Activated CD4-positive, alpha-beta T cell treated with anti-CD3 and anti-CD28 coated beads, Interleukin-2, amount 50 U/mL, for 24 hours (primary cell): Measurements from ENCODE around the gene SETD1B.
"Not testable (repeated sequence)": the region's sequence is repeated elsewhere in the genome, so short reads cannot be mapped to it uniquely, and the experiment has no call there.

ENCODE experiments used
- DNase-seq, 2 donors: peaks; one replicate each; pipeline ENCODE4 v3.0.0-alpha.2; 2020; ENCODE audit warnings: low read depth in 1 of 2, low spot score in 1 of 2

The SETD1B gene

GRCh38 chr12:121852392-121852791 is 48.6 kb downstream of the SETD1B start:
- DNase-seq = not testable (repeated sequence)

- no peak for DNase-seq
These were observed 53.8 kb downstream of the SETD1B start for GRCh38 chr12:121857322-121858246.

GRCh38 chr12:121858318-121858661 is 54.5 kb downstream of the SETD1B start:
- no peak for DNase-seq

GRCh38 chr12:121858662-121859572 is 55.1 kb downstream of the SETD1B start, which contains the start of gene HPD:
TSS of gene HPD (minus strand) at chr12:121858859. CDS start at chr12:121858823, 36 bp downstream.
- DNase-seq = no peak

- no peak for DNase-seq
These were observed 56.4 kb downstream of the SETD1B start for GRCh38 chr12:121860257-121860656.

- DNase-seq = not testable (repeated sequence)
These were observed 56.9 kb downstream of the SETD1B start for GRCh38 chr12:121860699-121861098.

- DNase-seq = no peak
These were observed 57.9 kb downstream of the SETD1B start for GRCh38 chr12:121861636-121862254.

- no peak for DNase-seq
These were observed 62.5 kb downstream of the SETD1B start for GRCh38 chr12:121866331-121866730.

GRCh38 chr12:121869229-121869628 is 65.4 kb downstream of the SETD1B start:
- not testable (repeated sequence) for DNase-seq

GRCh38 chr12:121871467-121871866 is 67.7 kb downstream of the SETD1B start:
- DNase-seq = no peak

- no peak for DNase-seq
These were observed 68.9 kb downstream of the SETD1B start for GRCh38 chr12:121872546-121873215.

GRCh38 chr12:121873216-121873569 is 69.4 kb downstream of the SETD1B start:
- no peak for DNase-seq

GRCh38 chr12:121874071-121874470 is 70.3 kb downstream of the SETD1B start:
- no peak for DNase-seq

- no peak for DNase-seq
These were observed 71.8 kb downstream of the SETD1B start for GRCh38 chr12:121875582-121875981.

- not testable (repeated sequence) for DNase-seq
These were observed 72.3 kb downstream of the SETD1B start for GRCh38 chr12:121876080-121876447.
